ENCODE data around the gene HCFC1R1. TPM values are rescaled to one million over a fixed set of nuclear protein-coding genes. Genes with fewer than 3 reads are reported as not detected.

Gene HCFC1R1
- total RNA-seq, 4 donors from 2014 or later = 41.8 to 124 (median 66.9) TPM

DNA sequence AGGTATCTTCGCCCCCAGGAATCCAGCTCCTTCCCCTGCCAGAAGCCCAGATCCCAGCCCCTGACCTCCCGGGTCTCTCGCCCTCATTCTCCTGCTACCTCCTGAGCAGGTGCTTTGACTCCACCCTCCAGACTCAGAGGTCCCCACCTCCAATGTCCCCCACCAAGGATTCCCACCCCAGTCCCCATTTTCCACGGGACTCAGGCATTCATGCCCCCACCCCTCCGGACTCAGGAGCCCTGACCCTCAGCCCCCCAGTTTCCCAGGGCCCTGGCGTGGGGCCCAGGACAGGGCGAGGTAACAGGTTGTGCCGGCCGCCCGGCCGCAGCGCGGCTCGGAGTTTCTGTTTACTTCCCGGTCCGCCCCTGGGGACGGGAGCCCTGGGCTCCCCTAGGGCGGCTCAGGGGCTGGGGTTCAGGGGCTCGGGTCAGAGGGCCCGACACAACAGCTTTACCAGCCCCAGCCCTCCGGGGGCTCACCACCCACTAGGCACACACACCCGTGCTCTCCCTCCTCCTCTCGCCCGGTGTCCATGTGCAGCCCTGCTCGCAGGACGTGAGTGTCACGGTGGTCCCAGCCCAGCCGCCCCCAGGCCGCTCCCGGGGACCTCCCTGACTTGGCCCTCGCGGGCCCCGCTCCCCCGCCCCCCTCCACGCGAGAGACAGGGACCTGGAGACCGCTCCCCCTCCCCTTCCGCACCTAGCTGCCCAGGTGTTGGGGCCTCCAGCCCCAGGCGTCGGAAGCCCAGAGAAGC is 12.4 kb upstream of the HCFC1R1 start:
- DNase-seq = no peak
- H3K36me3 ChIP-seq = no peaks in the 10 kb centered on the region
- intact Hi-C loops (cut with DNase I; ENCODE audit: low total_unique reads) = no loop called here
- peak overlapping the region in 1 of 4 donors; percentile 40 for H3K4me3 ChIP-seq
- no peak overlapping the region for H3K27ac ChIP-seq
- no peak for ATAC-seq
- H3K27me3 ChIP-seq = peaks cover 73 to 87% (median 74%) of the 10 kb centered on the region in 3 donors
- in situ Hi-C loops (cut with MboI; ENCODE audit: low sequenced_read_pairs in 4 of 4) = no loop called here
- no peaks in the 10 kb centered on the region for H3K9me3 ChIP-seq
- peaks cover 0 to 4% of the 10 kb centered on the region in 2 donors for H3K4me1 ChIP-seq
- TF ChIP-seq, protein P1, sequence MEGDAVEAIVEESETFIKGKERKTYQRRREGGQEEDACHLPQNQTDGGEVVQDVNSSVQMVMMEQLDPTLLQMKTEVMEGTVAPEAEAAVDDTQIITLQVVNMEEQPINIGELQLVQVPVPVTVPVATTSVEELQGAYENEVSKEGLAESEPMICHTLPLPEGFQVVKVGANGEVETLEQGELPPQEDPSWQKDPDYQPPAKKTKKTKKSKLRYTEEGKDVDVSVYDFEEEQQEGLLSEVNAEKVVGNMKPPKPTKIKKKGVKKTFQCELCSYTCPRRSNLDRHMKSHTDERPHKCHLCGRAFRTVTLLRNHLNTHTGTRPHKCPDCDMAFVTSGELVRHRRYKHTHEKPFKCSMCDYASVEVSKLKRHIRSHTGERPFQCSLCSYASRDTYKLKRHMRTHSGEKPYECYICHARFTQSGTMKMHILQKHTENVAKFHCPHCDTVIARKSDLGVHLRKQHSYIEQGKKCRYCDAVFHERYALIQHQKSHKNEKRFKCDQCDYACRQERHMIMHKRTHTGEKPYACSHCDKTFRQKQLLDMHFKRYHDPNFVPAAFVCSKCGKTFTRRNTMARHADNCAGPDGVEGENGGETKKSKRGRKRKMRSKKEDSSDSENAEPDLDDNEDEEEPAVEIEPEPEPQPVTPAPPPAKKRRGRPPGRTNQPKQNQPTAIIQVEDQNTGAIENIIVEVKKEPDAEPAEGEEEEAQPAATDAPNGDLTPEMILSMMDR (IDR thresholded peaks at IDR 0.05 in 4 of 5, conservative IDR thresholded peaks at IDR 0.05 in 1 of 5) = no peak
- TF ChIP-seq POLR2A (IDR thresholded peaks at IDR 0.05) = no peak

DNA sequence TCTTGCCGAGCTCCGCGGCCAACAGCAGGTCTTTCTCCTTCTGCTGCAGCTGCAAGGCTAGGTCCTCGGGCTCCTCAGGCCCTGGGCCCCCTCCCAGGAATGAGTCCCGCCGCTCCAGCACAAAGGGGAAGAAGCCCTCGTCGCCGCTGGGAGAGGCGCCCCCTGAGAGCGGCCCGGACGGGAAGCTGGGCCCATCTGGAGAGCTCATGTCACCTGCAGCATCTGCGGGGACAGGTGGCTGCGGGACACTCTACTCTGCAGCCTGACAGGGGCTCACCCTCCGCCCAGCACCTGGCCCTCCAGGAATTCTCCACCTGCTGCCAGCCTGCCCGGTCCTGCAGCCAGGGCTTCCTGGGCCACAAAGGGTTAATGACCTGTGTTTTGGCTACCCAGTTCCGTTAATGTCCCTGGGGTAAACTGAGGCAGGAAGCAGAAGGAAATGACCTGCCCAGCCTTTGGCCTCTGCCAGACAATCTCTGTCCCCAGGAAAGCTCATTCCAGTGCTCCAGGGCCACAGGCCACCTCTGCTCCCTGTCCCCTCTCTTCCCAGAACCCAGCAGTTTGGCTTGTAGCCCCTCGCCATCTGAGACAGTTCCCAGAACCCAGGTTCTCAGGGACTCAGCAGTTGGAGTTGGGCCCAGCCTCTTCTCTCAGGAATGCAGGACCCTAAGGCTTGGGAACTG is 11.7 kb upstream of the HCFC1R1 start:
- no peaks in the 10 kb centered on the region for H3K36me3 ChIP-seq
- in situ Hi-C loops (cut with MboI; ENCODE audit: low sequenced_read_pairs in 4 of 4) (no loop called here), intact Hi-C loops (cut with DNase I; ENCODE audit: low total_unique reads) (no loop called here)
- H3K4me3 ChIP-seq = peak overlapping the region in 1 of 4 donors; percentile 40
- H3K27ac ChIP-seq = no peak overlapping the region
- H3K4me1 ChIP-seq = peaks cover 0 to 4% of the 10 kb centered on the region in 2 donors
- TF ChIP-seq POLR2A (IDR thresholded peaks at IDR 0.05) = no peak
- TF ChIP-seq, protein P1 (IDR thresholded peaks at IDR 0.05 in 4 of 5, conservative IDR thresholded peaks at IDR 0.05 in 1 of 5) = no peak
- DNase-seq (no peak), ATAC-seq (no peak)
- no peaks in the 10 kb centered on the region for H3K9me3 ChIP-seq
- H3K27me3 ChIP-seq = peaks cover 76 to 89% (median 81%) of the 10 kb centered on the region in 3 donors

DNA sequence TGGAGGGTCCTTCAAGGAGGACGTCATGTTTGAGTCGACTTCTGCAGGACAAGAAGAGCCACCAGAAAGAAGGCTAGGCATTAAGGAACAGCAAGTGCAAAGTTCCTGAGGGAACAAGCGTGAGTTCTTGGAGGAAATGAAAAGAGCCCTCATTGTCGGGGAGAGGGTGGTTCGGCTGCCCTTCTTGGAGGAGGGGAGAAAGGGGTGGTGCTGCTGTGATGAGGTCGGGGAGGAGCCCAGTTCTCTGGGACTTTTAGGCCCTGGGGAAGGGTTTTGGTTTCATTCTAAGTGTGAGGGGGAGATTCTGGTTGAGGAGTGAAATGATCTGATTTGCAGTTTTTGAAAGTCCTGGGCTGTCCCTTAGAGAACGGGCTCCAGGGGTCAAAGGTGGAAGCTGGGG is 8.9 kb upstream of the HCFC1R1 start:
- Histone ChIP-seq H3K27ac (no peak overlapping the region), H3K36me3 (no peaks in the 10 kb centered on the region), H3K4me3 (no peak overlapping the region), H3K27me3 (peaks cover 64 to 81% (median 72%) of the 10 kb centered on the region in 3 donors), H3K4me1 (peaks cover 0 to 13% of the 10 kb centered on the region in 2 donors), H3K9me3 (no peaks in the 10 kb centered on the region)
- intact Hi-C loops (cut with DNase I; ENCODE audit: low total_unique reads) = no loop called here
- ATAC-seq (no peak), DNase-seq (no peak)
- TF ChIP-seq, protein P1 (IDR thresholded peaks at IDR 0.05 in 4 of 5, conservative IDR thresholded peaks at IDR 0.05 in 1 of 5) = no peak
- in situ Hi-C loops (cut with MboI; ENCODE audit: low sequenced_read_pairs in 4 of 4) = no loop called here

DNA sequence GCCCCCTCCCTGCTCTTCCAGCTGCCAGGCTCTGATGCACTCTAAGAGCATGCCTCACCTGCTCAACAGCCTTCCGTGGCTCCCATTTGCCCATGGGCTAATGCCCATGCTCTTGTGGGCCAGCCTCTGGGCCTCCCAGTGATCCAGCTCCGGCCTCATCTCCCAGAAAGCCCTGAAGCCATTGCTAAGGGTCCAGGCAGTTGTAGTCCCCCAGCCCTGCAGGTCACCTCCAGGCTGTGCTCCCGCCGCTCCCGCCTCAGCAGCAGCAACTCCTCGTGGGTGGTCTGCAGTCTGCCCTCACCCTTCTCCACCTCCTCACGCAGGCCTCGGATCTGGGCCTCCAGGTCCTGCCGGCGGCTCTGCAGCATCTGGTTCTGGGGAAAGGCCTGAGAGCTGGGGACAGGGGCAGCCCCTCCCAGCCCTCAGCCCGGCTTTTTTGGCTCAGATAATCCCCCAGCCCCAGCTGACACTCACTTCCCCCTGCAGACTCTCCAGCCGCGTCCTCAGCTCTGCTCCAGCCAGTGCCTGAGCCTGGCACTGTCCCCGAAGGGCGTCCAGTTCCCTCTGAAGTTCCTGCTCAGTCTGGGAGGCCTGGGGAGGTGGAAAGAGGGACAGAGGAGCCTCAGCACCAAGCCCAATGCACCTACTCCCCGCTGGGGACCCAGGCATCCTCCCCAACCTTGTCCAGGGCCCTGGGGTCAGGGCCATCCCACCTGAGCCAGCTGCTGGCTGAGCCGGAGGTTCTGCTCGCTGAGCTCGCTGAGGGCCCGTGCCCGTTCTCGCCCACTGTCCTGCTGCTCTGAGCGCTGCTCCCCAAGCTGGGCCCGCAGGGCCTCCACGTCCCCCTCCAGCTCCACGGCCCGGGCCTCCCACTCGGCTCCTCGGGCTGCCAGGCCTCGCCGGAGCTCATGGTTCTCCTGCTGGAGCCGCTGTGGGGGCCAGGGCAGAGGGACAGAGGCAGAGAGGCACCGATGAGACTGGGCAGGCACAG is 6.8 kb upstream of the HCFC1R1 start:
- Histone ChIP-seq H3K4me1 (peaks cover 0 to 8% of the 10 kb centered on the region in 2 donors), H3K27ac (no peak overlapping the region), H3K27me3 (peaks cover 43 to 60% (median 51%) of the 10 kb centered on the region in 3 donors), H3K9me3 (no peaks in the 10 kb centered on the region), H3K4me3 (no peak overlapping the region), H3K36me3 (peaks cover 0 to 19% of the 10 kb centered on the region in 2 donors)
- TF ChIP-seq, protein P1 (IDR thresholded peaks at IDR 0.05 in 4 of 5, conservative IDR thresholded peaks at IDR 0.05 in 1 of 5) = no peak
- no peak for TF ChIP-seq POLR2A (IDR thresholded peaks at IDR 0.05)
- no peak for ATAC-seq
- DNase-seq = no peak
- in situ Hi-C loops (cut with MboI; ENCODE audit: low sequenced_read_pairs in 4 of 4) = no loop called here
- intact Hi-C loops (cut with DNase I; ENCODE audit: low total_unique reads) = loop anchor here (1.0 kb wide), 1 partner anchor 44 kb away; no protein-coding TSS in a partner anchor

Measured in gastrocnemius medialis (tissue), 4 donors.